ENCODE measurements around the gene CRYBG2.

The CRYBG2 gene

GRCh38 chr1:26370591-26371382 is 16.9 kb upstream of the CRYBG2 start:
- no peak for DNase-seq

- no peak for DNase-seq
Observed at GRCh38 chr1:26368486-26368885, 14.6 kb upstream of the CRYBG2 start.

GRCh38 chr1:26368006-26368405 is 14.1 kb upstream of the CRYBG2 start:
- no peak for DNase-seq

- no peak for DNase-seq
Observed at GRCh38 chr1:26367441-26367840, 13.5 kb upstream of the CRYBG2 start.

- DNase-seq = no peak
Observed at GRCh38 chr1:26364956-26365355, 11.0 kb upstream of the CRYBG2 start.

GRCh38 chr1:26363549-26364448 is 9.9 kb upstream of the CRYBG2 start:
- peak; percentile 87 for DNase-seq

GRCh38 chr1:26362331-26362730 is 8.4 kb upstream of the CRYBG2 start:
- DNase-seq = no peak

- DNase-seq = no peak
Observed at GRCh38 chr1:26361605-26362122, 7.7 kb upstream of the CRYBG2 start.

- DNase-seq = no peak
Observed at GRCh38 chr1:26360807-26361604, 7.1 kb upstream of the CRYBG2 start.

GRCh38 chr1:26359981-26360806 is 6.3 kb upstream of the CRYBG2 start:
- DNase-seq = peak; percentile 56

- DNase-seq = peak; percentile 76
Observed at GRCh38 chr1:26358411-26359384, 4.8 kb upstream of the CRYBG2 start.

- no peak for DNase-seq
Observed at GRCh38 chr1:26357121-26357602, 3.2 kb upstream of the CRYBG2 start.

- DNase-seq = no peak
Observed at GRCh38 chr1:26356106-26356505, 2.2 kb upstream of the CRYBG2 start.

GRCh38 chr1:26354972-26355371 is 1.0 kb upstream of the CRYBG2 start:
- DNase-seq = no peak

GRCh38 chr1:26353210-26353859 is 595 bp downstream of the CRYBG2 start:
- DNase-seq = no peak

- DNase-seq = no peak
Observed at GRCh38 chr1:26352338-26352679, 1.6 kb downstream of the CRYBG2 start.

GRCh38 chr1:26351590-26352337 is 2.2 kb downstream of the CRYBG2 start:
- no peak for DNase-seq

- no peak for DNase-seq
Observed at GRCh38 chr1:26350701-26351589, 3.0 kb downstream of the CRYBG2 start.

Measured in DMS53 (cell line).